Measurements from ENCODE around the gene GTPBP2. TPM values are rescaled to one million over a fixed set of nuclear protein-coding genes. Genes with fewer than 3 reads are reported as not detected.

Gene GTPBP2
- total and polyA plus RNA-seq, 10 donors, result 29.6 to 100 (median 59.9) TPM

DNA sequence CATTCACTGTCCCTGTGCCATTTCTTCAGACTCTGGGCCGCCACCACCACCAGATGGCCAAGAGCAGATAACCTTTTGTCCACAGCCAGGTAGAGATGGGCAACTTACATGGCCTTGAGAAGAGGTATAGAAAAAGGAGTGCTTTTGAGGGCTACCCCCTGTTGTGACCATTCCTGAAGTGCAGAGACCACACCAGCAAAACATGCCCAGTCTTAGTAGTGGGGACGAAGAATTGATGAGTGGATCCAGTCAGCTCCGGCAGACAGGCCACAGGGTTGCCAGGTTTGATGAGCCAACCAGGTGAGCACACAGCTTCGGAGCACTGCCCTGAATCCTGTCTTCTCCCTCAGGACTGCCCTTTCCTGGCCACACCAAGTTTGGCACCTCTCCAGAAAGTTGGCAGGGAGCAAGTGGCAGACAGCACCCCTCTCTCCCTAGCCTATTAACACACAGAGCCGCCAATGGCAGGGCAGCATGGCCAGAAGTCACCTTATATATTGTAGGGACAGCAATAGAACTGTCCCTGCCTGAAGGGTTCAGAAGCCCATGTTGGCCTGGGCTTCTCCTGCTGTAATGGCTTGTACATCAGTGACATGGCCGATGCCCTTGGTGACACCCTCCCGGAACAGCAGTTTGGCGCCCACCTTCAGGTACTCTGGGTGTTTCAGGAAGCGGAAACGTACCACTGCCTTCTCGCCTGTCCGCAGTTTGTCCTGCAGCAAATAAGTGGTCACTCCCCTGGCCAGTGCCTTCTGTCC, 7.8 kb downstream of the GTPBP2 start:
- no peaks in the 10 kb centered on the region for H3K27me3 ChIP-seq (replicated peaks in 1 of 7)
- no peak overlapping the region for H3K4me3 ChIP-seq
- no peaks in the 10 kb centered on the region for H3K9me3 ChIP-seq
- intact Hi-C loops (cut with DNase I; ENCODE audit: low total_unique reads), result no loop called here
- no peak overlapping the region for H3K27ac ChIP-seq
- no peak for TF ChIP-seq POLR2A (IDR thresholded peaks at IDR 0.05)
- peak in 1 of 3 donors; percentile 33 for TF ChIP-seq POLR2AphosphoS5 (IDR thresholded peaks at IDR 0.05)
- DNase-seq, result peak; percentile 46
- peaks cover 0 to 99% (median 69%) of the 10 kb centered on the region in 6 donors for H3K36me3 ChIP-seq
- WGBS, 5 donors, result 91 to 98% (median 94%) methylated on average over 11 to 12 of the region's 12 CpGs
- H3K4me1 ChIP-seq, result peaks cover 0 to 10% (median 4%) of the 10 kb centered on the region in 6 donors

DNA sequence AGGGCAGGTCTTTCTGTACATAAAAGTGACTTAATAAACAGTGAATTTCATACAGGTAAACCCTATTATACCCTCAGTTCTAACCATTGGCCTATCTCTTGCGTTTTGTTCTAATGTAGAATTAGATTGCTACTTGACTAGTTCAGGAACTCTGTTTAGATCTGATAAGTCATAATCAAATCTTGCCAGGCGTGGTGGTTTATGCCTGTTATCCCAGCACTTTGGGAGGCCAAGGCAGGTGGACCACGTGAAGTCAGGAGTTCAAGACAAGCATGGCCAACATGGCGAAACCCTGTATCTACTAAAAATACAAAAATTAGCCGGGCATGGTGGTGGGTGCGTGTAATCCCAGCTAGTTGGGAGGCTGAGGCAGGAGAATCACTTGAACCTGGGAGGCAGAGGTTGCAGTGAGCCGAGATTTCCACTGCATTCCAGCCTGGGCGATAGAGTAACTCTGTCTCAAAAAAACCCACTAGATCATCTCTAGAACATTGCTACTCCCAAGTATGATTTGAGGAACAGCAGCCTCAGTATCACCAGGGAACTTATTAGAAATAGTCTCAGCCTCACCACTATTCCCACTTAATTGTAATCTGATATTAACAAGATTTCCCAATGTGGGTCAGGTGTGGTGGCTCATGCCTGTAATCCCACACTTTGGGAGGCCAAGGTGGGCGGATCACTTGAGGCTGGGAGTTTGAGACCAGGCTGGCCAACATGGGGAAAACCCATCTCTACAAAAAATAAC, 12.2 kb downstream of the GTPBP2 start:
- no peak for DNase-seq
- TF ChIP-seq POLR2AphosphoS5 (IDR thresholded peaks at IDR 0.05), result no peak
- TF ChIP-seq POLR2A (IDR thresholded peaks at IDR 0.05), result no peak
- TF ChIP-seq, protein P1, sequence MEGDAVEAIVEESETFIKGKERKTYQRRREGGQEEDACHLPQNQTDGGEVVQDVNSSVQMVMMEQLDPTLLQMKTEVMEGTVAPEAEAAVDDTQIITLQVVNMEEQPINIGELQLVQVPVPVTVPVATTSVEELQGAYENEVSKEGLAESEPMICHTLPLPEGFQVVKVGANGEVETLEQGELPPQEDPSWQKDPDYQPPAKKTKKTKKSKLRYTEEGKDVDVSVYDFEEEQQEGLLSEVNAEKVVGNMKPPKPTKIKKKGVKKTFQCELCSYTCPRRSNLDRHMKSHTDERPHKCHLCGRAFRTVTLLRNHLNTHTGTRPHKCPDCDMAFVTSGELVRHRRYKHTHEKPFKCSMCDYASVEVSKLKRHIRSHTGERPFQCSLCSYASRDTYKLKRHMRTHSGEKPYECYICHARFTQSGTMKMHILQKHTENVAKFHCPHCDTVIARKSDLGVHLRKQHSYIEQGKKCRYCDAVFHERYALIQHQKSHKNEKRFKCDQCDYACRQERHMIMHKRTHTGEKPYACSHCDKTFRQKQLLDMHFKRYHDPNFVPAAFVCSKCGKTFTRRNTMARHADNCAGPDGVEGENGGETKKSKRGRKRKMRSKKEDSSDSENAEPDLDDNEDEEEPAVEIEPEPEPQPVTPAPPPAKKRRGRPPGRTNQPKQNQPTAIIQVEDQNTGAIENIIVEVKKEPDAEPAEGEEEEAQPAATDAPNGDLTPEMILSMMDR (IDR thresholded peaks at IDR 0.05 in 8 of 11, conservative IDR thresholded peaks at IDR 0.05 in 3 of 11), result no peak
- no peaks in the 10 kb centered on the region for H3K27me3 ChIP-seq (replicated peaks in 1 of 7)
- WGBS, 5 donors, result 87 to 94% (median 92%) methylated on average over 9 of the region's 9 CpGs
- H3K27ac ChIP-seq, result no peak overlapping the region
- intact Hi-C loops (cut with DNase I; ENCODE audit: low total_unique reads), result no loop called here
- H3K9me3 ChIP-seq, result no peaks in the 10 kb centered on the region
- no peak overlapping the region for H3K4me3 ChIP-seq
- H3K4me1 ChIP-seq, result peaks cover 0 to 3% (median 0%) of the 10 kb centered on the region in 6 donors
- peaks cover 0 to 99% (median 55%) of the 10 kb centered on the region in 6 donors for H3K36me3 ChIP-seq

DNA sequence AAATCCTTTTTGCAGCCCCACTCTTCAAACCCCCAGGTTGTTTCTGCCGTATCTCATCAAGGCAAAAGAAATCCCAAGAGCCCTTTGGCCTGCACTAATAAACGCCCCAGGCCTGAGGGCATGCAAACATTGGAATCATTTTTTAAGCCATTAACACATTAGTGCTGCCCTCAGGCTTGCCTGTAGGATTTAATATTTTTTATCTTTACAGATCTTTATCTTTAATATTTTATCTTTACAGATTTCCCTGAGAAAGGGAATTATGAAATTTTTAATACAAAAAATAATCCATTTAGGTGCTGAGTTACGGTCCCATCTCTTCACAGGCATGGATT, 14.7 kb downstream of the GTPBP2 start:
- intact Hi-C loops (cut with DNase I; ENCODE audit: low total_unique reads), result no loop called here
- DNase-seq, result no peak
- no peak overlapping the region for H3K27ac ChIP-seq
- no peaks in the 10 kb centered on the region for H3K9me3 ChIP-seq
- no peaks in the 10 kb centered on the region for H3K27me3 ChIP-seq (replicated peaks in 1 of 7)
- TF ChIP-seq POLR2A (IDR thresholded peaks at IDR 0.05) (no peak), POLR2AphosphoS5 (IDR thresholded peaks at IDR 0.05) (no peak)
- TF ChIP-seq, protein P1 (IDR thresholded peaks at IDR 0.05 in 8 of 11, conservative IDR thresholded peaks at IDR 0.05 in 3 of 11), result no peak
- no peaks in the 10 kb centered on the region for H3K4me1 ChIP-seq
- H3K36me3 ChIP-seq, result peaks cover 0 to 98% (median 54%) of the 10 kb centered on the region in 6 donors
- H3K4me3 ChIP-seq, result no peak overlapping the region
- 88 to 94% (median 92%) methylated on average over 3 of the region's 3 CpGs for WGBS, 5 donors

DNA sequence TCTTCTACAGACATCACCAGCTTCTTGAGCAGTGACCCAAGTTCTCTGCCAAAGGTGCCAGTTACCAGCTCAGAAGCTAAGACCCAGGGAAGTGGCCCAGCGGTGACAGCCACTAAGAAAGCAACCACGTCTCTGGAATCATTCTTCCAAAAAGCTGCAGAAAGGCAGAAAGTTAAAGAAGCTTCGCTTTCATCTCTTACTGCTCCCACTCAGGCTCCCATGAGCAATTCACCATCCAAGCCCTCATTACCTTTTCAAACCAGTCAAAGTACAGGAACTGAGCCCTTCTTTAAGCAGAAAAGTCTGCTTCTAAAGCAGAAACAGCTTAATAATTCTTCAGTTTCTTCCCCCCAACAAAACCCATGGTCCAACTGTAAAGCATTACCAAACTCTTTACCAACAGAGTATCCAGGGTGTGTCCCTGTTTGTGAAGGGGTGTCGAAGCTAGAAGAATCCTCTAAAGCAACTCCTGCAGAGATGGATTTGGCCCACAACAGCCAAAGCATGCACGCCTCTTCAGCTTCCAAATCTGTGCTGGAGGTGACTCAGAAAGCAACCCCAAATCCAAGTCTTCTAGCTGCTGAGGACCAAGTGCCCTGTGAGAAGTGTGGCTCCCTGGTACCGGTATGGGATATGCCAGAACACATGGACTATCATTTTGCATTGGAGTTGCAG, 15.2 kb downstream of the GTPBP2 start:
- Histone ChIP-seq H3K4me3 (no peak overlapping the region), H3K27me3 (replicated peaks in 1 of 7) (no peaks in the 10 kb centered on the region), H3K27ac (no peak overlapping the region), H3K4me1 (peaks cover 0 to 3% (median under 1%) of the 10 kb centered on the region in 6 donors), H3K9me3 (no peaks in the 10 kb centered on the region), H3K36me3 (peaks cover 0 to 93% (median 54%) of the 10 kb centered on the region in 6 donors)
- 89 to 98% (median 97%) methylated on average over 6 of the region's 6 CpGs for WGBS, 5 donors
- no peak for DNase-seq
- TF ChIP-seq, protein P1 (IDR thresholded peaks at IDR 0.05 in 8 of 11, conservative IDR thresholded peaks at IDR 0.05 in 3 of 11), result no peak
- TF ChIP-seq POLR2AphosphoS5 (IDR thresholded peaks at IDR 0.05) (no peak), POLR2A (IDR thresholded peaks at IDR 0.05) (no peak)
- intact Hi-C loops (cut with DNase I; ENCODE audit: low total_unique reads), result no loop called here
